Parathyroid adenoma (tissue), 2 donors: Measurements from ENCODE around the gene RNF144A.

ENCODE experiments used
- H2AFZ ChIP-seq: fragments of 300-600 bp; sonication (generic); one replicate; pipeline ENCODE4 v1.7.0; 2017; ENCODE audit warnings: antibody characterized with exemption, mild to moderate bottlenecking
- H3K27ac ChIP-seq: fragments of 300-600 bp; sonication (generic); one replicate; pipeline ENCODE4 v1.7.0; 2017
- H3K27me3 ChIP-seq: fragments of 300-600 bp; sonication (generic); one replicate; pipeline ENCODE4 v1.7.0; 2017; ENCODE audit warnings: low read length; ENCODE audit not compliant: control insufficient read depth, insufficient read depth
- H3K36me3 ChIP-seq: fragments of 300-600 bp; sonication (generic); one replicate; pipeline ENCODE4 v1.7.0; 2017; ENCODE audit warnings: low read length; ENCODE audit not compliant: control insufficient read depth, insufficient read depth
- H3K4me1 ChIP-seq: fragments of 300-600 bp; sonication (generic); one replicate; pipeline ENCODE4 v1.7.0; 2017; ENCODE audit warnings: control low read depth
- H3K4me2 ChIP-seq: fragments of 300-600 bp; sonication (generic); one replicate; pipeline ENCODE4 v1.7.0; 2017; ENCODE audit warnings: low read length
- H3K4me3 ChIP-seq: fragments of 300-600 bp; sonication (generic); one replicate; pipeline ENCODE4 v1.7.0; 2017; ENCODE audit warnings: low read depth, low read length
- H3K79me2 ChIP-seq: fragments of 300-600 bp; sonication (generic); one replicate; pipeline ENCODE4 v1.7.0; 2017; ENCODE audit warnings: control low read depth
- H3K9ac ChIP-seq: fragments of 300-600 bp; sonication (generic); one replicate; pipeline ENCODE4 v1.7.0; 2017; ENCODE audit warnings: mild to moderate bottlenecking
- H3K9me3 ChIP-seq: fragments of 300-600 bp; sonication (generic); one replicate; pipeline ENCODE4 v1.7.0; 2017; ENCODE audit warnings: low read length; ENCODE audit not compliant: control insufficient read depth
- CTCF ChIP-seq: fragments of 300-600 bp; sonication (generic); IDR thresholded peaks from one replicate; pipeline ENCODE4 v1.7.0; 2017; ENCODE audit warnings: antibody characterized with exemption, mild to moderate bottlenecking
- donor health status: primary hyperparathyroidism.

The RNF144A gene

GRCh38 chr2:6942848-6943247 is 25.6 kb downstream of the RNF144A start:
- Histone ChIP-seq H3K4me1 (no peaks in the 10 kb centered on the region), H3K79me2 (peaks cover 23% of the 10 kb centered on the region), H3K4me3 (no peak overlapping the region), H3K36me3 (no peaks in the 10 kb centered on the region), H3K9ac (no peak overlapping the region), H3K4me2 (no peak overlapping the region), H3K27ac (no peak overlapping the region), H3K9me3 (no peaks in the 10 kb centered on the region), H2AFZ (no peak overlapping the region), H3K27me3 (no peaks in the 10 kb centered on the region)
- TF ChIP-seq CTCF, result no peak

- H3K4me3 ChIP-seq, result no peak overlapping the region
- H3K9me3 ChIP-seq, result no peaks in the 10 kb centered on the region
- no peaks in the 10 kb centered on the region for H3K27me3 ChIP-seq
- no peak for TF ChIP-seq CTCF
- no peak overlapping the region for H3K4me2 ChIP-seq
- H3K79me2 ChIP-seq, result peaks cover 21% of the 10 kb centered on the region
- H3K4me1 ChIP-seq, result no peaks in the 10 kb centered on the region
- no peak overlapping the region for H3K27ac ChIP-seq
- no peak overlapping the region for H3K9ac ChIP-seq
- H2AFZ ChIP-seq, result no peak overlapping the region
- no peaks in the 10 kb centered on the region for H3K36me3 ChIP-seq
These were observed 26.3 kb downstream of the RNF144A start for GRCh38 chr2:6943523-6943922.

GRCh38 chr2:6943971-6944370 is 26.8 kb downstream of the RNF144A start:
- H2AFZ ChIP-seq, result no peak overlapping the region
- no peak overlapping the region for H3K27ac ChIP-seq
- TF ChIP-seq CTCF, result no peak
- peaks cover 17% of the 10 kb centered on the region for H3K79me2 ChIP-seq
- no peaks in the 10 kb centered on the region for H3K9me3 ChIP-seq
- no peak overlapping the region for H3K4me2 ChIP-seq
- no peaks in the 10 kb centered on the region for H3K4me1 ChIP-seq
- no peak overlapping the region for H3K9ac ChIP-seq
- H3K27me3 ChIP-seq, result no peaks in the 10 kb centered on the region
- H3K4me3 ChIP-seq, result no peak overlapping the region
- H3K36me3 ChIP-seq, result no peaks in the 10 kb centered on the region

- H3K27ac ChIP-seq, result no peak overlapping the region
- H3K4me3 ChIP-seq, result no peak overlapping the region
- no peak overlapping the region for H3K9ac ChIP-seq
- H2AFZ ChIP-seq, result no peak overlapping the region
- H3K27me3 ChIP-seq, result no peaks in the 10 kb centered on the region
- H3K4me2 ChIP-seq, result no peak overlapping the region
- no peaks in the 10 kb centered on the region for H3K9me3 ChIP-seq
- H3K4me1 ChIP-seq, result no peaks in the 10 kb centered on the region
- TF ChIP-seq CTCF, result no peak
- no peaks in the 10 kb centered on the region for H3K36me3 ChIP-seq
- H3K79me2 ChIP-seq, result peaks cover 16% of the 10 kb centered on the region
These were observed 27.3 kb downstream of the RNF144A start for GRCh38 chr2:6944555-6944954.

GRCh38 chr2:6945087-6945813 is 28.0 kb downstream of the RNF144A start:
- TF ChIP-seq CTCF, result no peak
- Histone ChIP-seq H2AFZ (no peak overlapping the region), H3K9me3 (no peaks in the 10 kb centered on the region), H3K79me2 (peaks cover 16% of the 10 kb centered on the region), H3K4me1 (no peaks in the 10 kb centered on the region), H3K36me3 (no peaks in the 10 kb centered on the region), H3K4me2 (no peak overlapping the region), H3K27me3 (no peaks in the 10 kb centered on the region), H3K9ac (no peak overlapping the region), H3K4me3 (no peak overlapping the region), H3K27ac (no peak overlapping the region)
